Large intestine (tissue), 3 donors: ENCODE data around the gene ADAMTSL4. TPM values are rescaled to one million over a fixed set of nuclear protein-coding genes. Genes with fewer than 3 reads are reported as not detected.

Source experiments
- DNase-seq, 2 donors: peaks; one replicate each; pipeline versions ENCODE4 v3.0.0 to v3.0.0-alpha.2; 2013
- H3K27ac ChIP-seq: one replicate; pipeline ENCODE4 v1.5.1; 2013; ENCODE audit warnings: low read length
- H3K27me3 ChIP-seq: 2 replicates; pipeline ENCODE4 v1.6.1; 2013; ENCODE audit warnings: low read length; ENCODE audit not compliant: control insufficient read depth, insufficient read depth
- H3K36me3 ChIP-seq: 2 replicates; pipeline ENCODE4 v1.6.1; 2013; ENCODE audit warnings: low read length; ENCODE audit not compliant: control insufficient read depth, insufficient read depth
- H3K4me1 ChIP-seq: one replicate; pipeline ENCODE4 v1.6.1; 2013; ENCODE audit warnings: low read length; ENCODE audit not compliant: control insufficient read depth, insufficient read depth
- H3K4me3 ChIP-seq: one replicate; pipeline ENCODE4 v1.5.1; 2013; ENCODE audit warnings: low read length
- H3K9me3 ChIP-seq: one replicate; pipeline ENCODE4 v1.6.1; 2013; ENCODE audit warnings: mild to moderate bottlenecking, low read depth, low read length, moderate library complexity; ENCODE audit not compliant: control insufficient read depth
- WGBS: methylation state at CpG from one replicate; pipeline ENCODE4 v1.1.5; 2013; ENCODE audit warnings: low lambda C conversion rate; ENCODE audit not compliant: insufficient coverage; 5-methylcytosine and 5-hydroxymethylcytosine counted together
- polyA plus RNA-seq: library from polyadenylated mRNA; unstranded; fragments of 120-200 nt; gene quantifications from one replicate; pipeline ENCODE4 v1.2.1, GENCODE V29; 2013

The ADAMTSL4 gene
- polyA plus RNA-seq, 1 donor: 15.9 TPM

GRCh38 chr1:150555971-150556865 lies 7.0 kb downstream of the ADAMTSL4 start:
- H3K36me3 ChIP-seq: peaks cover 6% of the 10 kb centered on the region
- no peak overlapping the region for H3K27ac ChIP-seq
- no CpG with 5 or more reads among the region's 26 CpGs for WGBS
- H3K9me3 ChIP-seq: no peaks in the 10 kb centered on the region
- H3K4me3 ChIP-seq: no peak overlapping the region
- H3K27me3 ChIP-seq: no peaks in the 10 kb centered on the region
- H3K4me1 ChIP-seq: peaks cover 23% of the 10 kb centered on the region
- no peak for DNase-seq

DNA sequence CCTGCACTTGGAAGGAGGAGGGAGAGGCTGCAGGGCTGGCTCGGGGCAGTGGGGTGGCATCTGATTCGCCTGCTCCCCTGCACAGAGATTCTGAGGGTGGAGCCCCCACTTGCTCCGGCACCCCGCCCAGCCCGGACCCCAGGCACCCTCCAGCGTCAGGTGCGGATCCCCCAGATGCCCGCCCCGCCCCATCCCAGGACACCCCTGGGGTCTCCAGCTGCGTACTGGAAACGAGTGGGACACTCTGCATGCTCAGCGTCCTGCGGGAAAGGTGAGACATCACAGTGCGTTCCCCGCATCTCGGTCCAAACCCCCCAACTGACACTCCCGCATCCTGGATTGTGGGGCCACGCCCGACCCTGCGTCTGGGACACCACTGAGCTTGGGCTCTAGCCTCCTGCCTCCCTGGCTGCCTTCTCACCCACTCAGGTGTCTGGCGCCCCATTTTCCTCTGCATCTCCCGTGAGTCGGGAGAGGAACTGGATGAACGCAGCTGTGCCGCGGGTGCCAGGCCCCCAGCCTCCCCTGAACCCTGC lies 7.9 kb downstream of the ADAMTSL4 start:
- H3K9me3 ChIP-seq: no peaks in the 10 kb centered on the region
- no peak overlapping the region for H3K4me3 ChIP-seq
- no peaks in the 10 kb centered on the region for H3K27me3 ChIP-seq
- no CpG with 5 or more reads among the region's 26 CpGs for WGBS
- H3K27ac ChIP-seq: no peak overlapping the region
- H3K36me3 ChIP-seq: peaks cover 6% of the 10 kb centered on the region
- H3K4me1 ChIP-seq: peaks cover 27% of the 10 kb centered on the region
- no peak for DNase-seq

GRCh38 chr1:150557813-150558212 lies 8.6 kb downstream of the ADAMTSL4 start:
- no peak for DNase-seq
- Histone ChIP-seq H3K9me3 (no peaks in the 10 kb centered on the region), H3K4me1 (peaks cover 28% of the 10 kb centered on the region), H3K27ac (no peak overlapping the region), H3K4me3 (no peak overlapping the region), H3K36me3 (peaks cover 6% of the 10 kb centered on the region), H3K27me3 (no peaks in the 10 kb centered on the region)
- WGBS: no CpG with 5 or more reads among the region's 15 CpGs

DNA sequence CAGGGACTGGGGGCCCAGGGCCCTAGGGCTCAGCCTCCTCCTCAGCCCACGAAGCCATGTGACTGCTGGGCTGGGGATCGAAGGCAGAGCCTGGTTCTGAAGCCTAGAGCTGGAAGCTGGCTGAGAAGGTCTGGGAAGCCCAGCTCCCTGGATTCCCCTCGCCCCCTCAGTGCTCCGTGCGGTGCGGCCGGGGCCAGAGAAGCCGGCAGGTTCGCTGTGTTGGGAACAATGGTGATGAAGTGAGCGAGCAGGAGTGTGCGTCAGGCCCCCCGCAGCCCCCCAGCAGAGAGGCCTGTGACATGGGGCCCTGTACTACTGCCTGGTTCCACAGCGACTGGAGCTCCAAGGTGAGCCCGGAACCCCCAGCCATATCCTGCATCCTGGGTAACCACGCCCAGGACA lies 9.1 kb downstream of the ADAMTSL4 start:
- DNase-seq: no peak
- Histone ChIP-seq H3K4me1 (peaks cover 28% of the 10 kb centered on the region), H3K27ac (no peak overlapping the region), H3K4me3 (no peak overlapping the region), H3K27me3 (no peaks in the 10 kb centered on the region), H3K9me3 (no peaks in the 10 kb centered on the region), H3K36me3 (peaks cover 6% of the 10 kb centered on the region)
- WGBS: no CpG with 5 or more reads among the region's 15 CpGs

- Histone ChIP-seq H3K36me3 (peaks cover 6% of the 10 kb centered on the region), H3K9me3 (no peaks in the 10 kb centered on the region), H3K4me1 (peaks cover 34% of the 10 kb centered on the region), H3K27ac (no peak overlapping the region), H3K27me3 (no peaks in the 10 kb centered on the region), H3K4me3 (no peak overlapping the region)
- no CpG with 5 or more reads among the region's 28 CpGs for WGBS
- DNase-seq: no peak
These were observed 9.8 kb downstream of the ADAMTSL4 start for GRCh38 chr1:150558761-150559655.

- no peak overlapping the region for H3K27ac ChIP-seq
- H3K27me3 ChIP-seq: no peaks in the 10 kb centered on the region
- no peak for DNase-seq
- H3K36me3 ChIP-seq: peaks cover 6% of the 10 kb centered on the region
- H3K9me3 ChIP-seq: no peaks in the 10 kb centered on the region
- H3K4me1 ChIP-seq: peaks cover 40% of the 10 kb centered on the region
- H3K4me3 ChIP-seq: no peak overlapping the region
- WGBS: no CpG with 5 or more reads among the region's 10 CpGs
These were observed 10.4 kb downstream of the ADAMTSL4 start for GRCh38 chr1:150559656-150560010.

- no CpG with 5 or more reads among the region's 9 CpGs for WGBS
- Histone ChIP-seq H3K27me3 (no peaks in the 10 kb centered on the region), H3K9me3 (no peaks in the 10 kb centered on the region), H3K4me1 (peaks cover 41% of the 10 kb centered on the region), H3K27ac (peak overlapping the region; percentile 100), H3K4me3 (no peak overlapping the region), H3K36me3 (peaks cover 6% of the 10 kb centered on the region)
- DNase-seq: peak in 1 of 2 donors; percentile 67
These were observed 10.8 kb downstream of the ADAMTSL4 start for GRCh38 chr1:150560011-150560438.

DNA sequence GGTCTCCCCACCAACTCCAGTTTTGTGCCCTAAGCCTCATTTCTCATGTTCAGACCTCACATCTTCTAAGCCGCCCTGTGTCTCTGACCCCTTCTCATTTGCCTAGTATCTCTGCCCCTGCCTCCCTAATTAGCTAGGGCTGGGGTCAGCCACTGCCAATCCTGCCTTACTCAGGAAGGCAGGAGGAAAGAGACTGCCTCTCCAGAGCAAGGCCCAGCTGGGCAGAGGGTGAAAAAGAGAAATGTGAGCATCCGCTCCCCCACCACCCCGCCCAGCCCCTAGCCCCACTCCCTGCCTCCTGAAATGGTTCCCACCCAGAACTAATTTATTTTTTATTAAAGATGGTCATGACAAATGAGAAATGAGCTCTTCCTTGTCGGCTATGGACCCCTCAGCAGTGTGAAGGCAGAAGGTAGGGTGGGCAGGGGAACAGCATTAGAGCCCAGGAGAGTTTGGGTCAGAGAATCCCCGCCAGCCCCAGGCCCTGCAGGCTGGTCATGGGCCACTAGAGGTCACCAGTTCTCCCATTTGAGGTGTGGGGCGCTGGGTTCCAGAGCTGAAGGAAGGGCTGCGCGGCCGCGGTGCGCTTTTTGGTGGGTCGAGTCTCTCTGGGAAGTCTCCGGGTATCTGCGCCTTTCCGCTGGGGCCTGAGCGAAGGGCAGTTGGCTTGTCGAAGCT lies 11.5 kb downstream of the ADAMTSL4 start:
- no CpG with 5 or more reads among the region's 17 CpGs for WGBS
- H3K4me3 ChIP-seq: peak overlapping the region; percentile 54
- no peaks in the 10 kb centered on the region for H3K9me3 ChIP-seq
- no peaks in the 10 kb centered on the region for H3K27me3 ChIP-seq
- H3K4me1 ChIP-seq: peaks cover 46% of the 10 kb centered on the region
- H3K36me3 ChIP-seq: peaks cover 1% of the 10 kb centered on the region
- no peak for DNase-seq
- H3K27ac ChIP-seq: peak overlapping the region; percentile 100

DNA sequence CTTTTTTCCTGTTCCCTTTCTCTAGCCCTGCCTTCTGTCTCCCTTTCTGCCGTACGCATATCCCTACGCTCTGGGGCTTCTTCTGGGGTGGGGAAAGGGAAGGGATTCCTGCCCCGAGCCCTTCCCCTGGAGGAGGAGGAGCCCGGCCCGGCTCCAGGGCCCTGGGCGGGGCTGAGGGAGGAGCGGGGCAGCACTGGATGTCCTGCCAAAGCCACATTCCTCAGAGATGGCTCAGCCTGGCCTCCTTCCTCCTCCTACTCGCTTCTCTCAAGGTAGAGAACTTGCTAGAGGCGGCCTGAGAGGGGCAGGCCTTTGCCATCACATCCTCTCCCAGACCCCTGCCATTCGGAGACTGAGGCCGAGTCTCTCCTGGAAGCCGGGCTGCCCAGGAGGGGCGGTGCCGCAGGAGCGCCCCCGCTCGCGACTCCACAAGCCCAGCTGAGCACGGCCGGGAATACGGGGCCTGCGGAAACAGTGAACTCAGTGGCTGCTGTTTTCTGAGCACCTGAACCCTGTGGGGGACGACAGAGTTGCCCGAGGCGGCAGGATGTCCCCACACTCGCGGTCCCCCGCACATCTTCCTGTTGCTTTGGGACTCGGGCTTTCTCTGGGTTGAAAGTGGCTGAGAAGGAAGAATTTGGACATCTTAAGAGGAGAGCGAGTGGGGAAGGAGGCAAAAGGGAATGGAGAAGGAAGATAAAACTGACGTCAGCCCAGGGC lies 12.2 kb downstream of the ADAMTSL4 start:
- DNase-seq: peak; percentile 95 to 98
- H3K4me1 ChIP-seq: peaks cover 47% of the 10 kb centered on the region

More for the DNA sequence above, 12.2 kb downstream of the ADAMTSL4 start:
- no peaks in the 10 kb centered on the region for H3K36me3 ChIP-seq
- no peaks in the 10 kb centered on the region for H3K9me3 ChIP-seq
- peak overlapping the region; percentile 54 for H3K4me3 ChIP-seq
- no peaks in the 10 kb centered on the region for H3K27me3 ChIP-seq
- WGBS: 0% methylated on average over 1 of the region's 32 CpGs
- H3K27ac ChIP-seq: peak overlapping the region; percentile 100
